ENCODE measurements around the gene LACRT.

LACRT gene

DNA sequence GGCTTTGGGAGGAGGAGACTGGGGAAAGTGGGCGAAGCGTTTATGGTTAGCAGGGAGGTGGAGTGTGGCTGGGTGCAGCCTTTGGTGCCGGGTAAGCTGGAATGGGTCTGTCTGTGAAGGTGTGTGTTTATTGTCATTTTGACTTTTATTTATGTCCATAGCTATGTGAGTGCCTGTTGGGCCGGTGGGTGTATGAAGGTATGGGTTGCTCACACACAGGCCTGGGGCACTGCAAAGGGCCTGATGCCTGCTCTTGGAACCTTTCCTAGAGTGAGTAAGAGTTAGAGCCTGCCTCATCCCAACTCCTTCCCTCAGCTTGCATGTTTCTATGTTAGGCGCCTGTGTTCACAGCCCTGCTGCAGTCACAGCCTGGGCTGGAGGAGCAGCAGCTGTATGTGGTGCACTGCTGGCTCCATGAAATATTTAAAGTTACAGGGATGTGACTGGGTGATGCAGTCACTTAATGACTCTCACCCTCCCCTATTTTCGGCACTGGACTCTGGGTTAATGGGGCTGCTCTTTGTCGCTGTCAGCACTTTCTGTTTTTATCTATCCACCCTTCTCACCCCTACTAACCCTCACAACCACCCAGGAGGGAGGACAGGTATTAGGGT lies 43.6 kb downstream of the LACRT start:
- H2AFZ ChIP-seq (ENCODE audit: low read length), result no peak overlapping the region
- H3K9me2 ChIP-seq (replicated peaks; ENCODE audit: low read depth, low read length), result no peaks in the 10 kb centered on the region
- no peaks in the 10 kb centered on the region for H3K79me2 ChIP-seq (ENCODE audit: insufficient read depth, low read length)
- H3K4me1 ChIP-seq (ENCODE audit: insufficient read depth, low read length, poor library complexity, severe bottlenecking), result no peaks in the 10 kb centered on the region
- H4K20me1 ChIP-seq (ENCODE audit: insufficient read depth, low read length, poor library complexity, severe bottlenecking), result no peaks in the 10 kb centered on the region
- H3K4me3 ChIP-seq (ENCODE audit: low read length, poor library complexity, severe bottlenecking), result no peak overlapping the region
- no peaks in the 10 kb centered on the region for H3K27me3 ChIP-seq (ENCODE audit: insufficient read depth, low read length, poor library complexity, severe bottlenecking)
- H3F3A ChIP-seq (ENCODE audit: low read depth), result no peaks in the 10 kb centered on the region
- TF ChIP-seq, protein P1, sequence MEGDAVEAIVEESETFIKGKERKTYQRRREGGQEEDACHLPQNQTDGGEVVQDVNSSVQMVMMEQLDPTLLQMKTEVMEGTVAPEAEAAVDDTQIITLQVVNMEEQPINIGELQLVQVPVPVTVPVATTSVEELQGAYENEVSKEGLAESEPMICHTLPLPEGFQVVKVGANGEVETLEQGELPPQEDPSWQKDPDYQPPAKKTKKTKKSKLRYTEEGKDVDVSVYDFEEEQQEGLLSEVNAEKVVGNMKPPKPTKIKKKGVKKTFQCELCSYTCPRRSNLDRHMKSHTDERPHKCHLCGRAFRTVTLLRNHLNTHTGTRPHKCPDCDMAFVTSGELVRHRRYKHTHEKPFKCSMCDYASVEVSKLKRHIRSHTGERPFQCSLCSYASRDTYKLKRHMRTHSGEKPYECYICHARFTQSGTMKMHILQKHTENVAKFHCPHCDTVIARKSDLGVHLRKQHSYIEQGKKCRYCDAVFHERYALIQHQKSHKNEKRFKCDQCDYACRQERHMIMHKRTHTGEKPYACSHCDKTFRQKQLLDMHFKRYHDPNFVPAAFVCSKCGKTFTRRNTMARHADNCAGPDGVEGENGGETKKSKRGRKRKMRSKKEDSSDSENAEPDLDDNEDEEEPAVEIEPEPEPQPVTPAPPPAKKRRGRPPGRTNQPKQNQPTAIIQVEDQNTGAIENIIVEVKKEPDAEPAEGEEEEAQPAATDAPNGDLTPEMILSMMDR (conservative IDR thresholded peaks at IDR 0.05; ENCODE audit: low read length), result no peak
- no peak for TF ChIP-seq EZH2phosphoT487 (IDR thresholded peaks at IDR 0.05; ENCODE audit: borderline replicate concordance)
- H3K9me3 ChIP-seq (ENCODE audit: insufficient read depth, low read depth, low read length), result no peaks in the 10 kb centered on the region
- H3K36me3 ChIP-seq (ENCODE audit: insufficient read depth, low read length), result no peaks in the 10 kb centered on the region
- H3K4me2 ChIP-seq (ENCODE audit: low read depth, low read length, poor library complexity, severe bottlenecking), result no peak overlapping the region
- no peak overlapping the region for H3K9ac ChIP-seq (ENCODE audit: low read depth, low read length, poor library complexity, severe bottlenecking)

DNA sequence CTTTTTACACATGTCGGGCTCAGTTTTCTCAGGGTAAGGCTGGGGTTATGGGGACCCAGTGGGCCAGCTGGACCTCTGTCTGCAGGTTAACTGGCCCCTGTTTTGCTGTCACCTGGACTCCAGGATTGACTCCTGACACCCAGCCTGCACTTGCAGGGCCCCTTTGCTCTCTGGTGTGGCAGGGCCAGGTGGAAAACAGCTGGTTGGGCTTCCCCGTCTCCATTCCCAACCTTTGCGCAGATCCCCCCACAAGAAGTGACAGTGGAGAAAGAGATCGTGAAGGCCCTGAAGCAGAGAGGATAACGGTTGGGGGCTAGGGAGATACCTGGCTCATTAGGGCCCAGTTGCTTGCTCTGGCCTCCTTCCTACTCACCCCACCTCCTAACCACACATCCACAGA lies 44.7 kb downstream of the LACRT start:
- H3K36me3 ChIP-seq (ENCODE audit: insufficient read depth, low read length), result no peaks in the 10 kb centered on the region
- H3K9ac ChIP-seq (ENCODE audit: low read depth, low read length, poor library complexity, severe bottlenecking), result no peak overlapping the region
- H3F3A ChIP-seq (ENCODE audit: low read depth), result no peaks in the 10 kb centered on the region
- H3K9me2 ChIP-seq (replicated peaks; ENCODE audit: low read depth, low read length), result no peaks in the 10 kb centered on the region
- H4K20me1 ChIP-seq (ENCODE audit: insufficient read depth, low read length, poor library complexity, severe bottlenecking), result no peaks in the 10 kb centered on the region
- no peaks in the 10 kb centered on the region for H3K27me3 ChIP-seq (ENCODE audit: insufficient read depth, low read length, poor library complexity, severe bottlenecking)
- TF ChIP-seq, protein P1 (conservative IDR thresholded peaks at IDR 0.05; ENCODE audit: low read length), result no peak
- no peak for TF ChIP-seq EZH2phosphoT487 (IDR thresholded peaks at IDR 0.05; ENCODE audit: borderline replicate concordance)
- no peaks in the 10 kb centered on the region for H3K9me3 ChIP-seq (ENCODE audit: insufficient read depth, low read depth, low read length)
- no peak overlapping the region for H2AFZ ChIP-seq (ENCODE audit: low read length)
- no peaks in the 10 kb centered on the region for H3K4me1 ChIP-seq (ENCODE audit: insufficient read depth, low read length, poor library complexity, severe bottlenecking)
- no peaks in the 10 kb centered on the region for H3K79me2 ChIP-seq (ENCODE audit: insufficient read depth, low read length)
- H3K4me2 ChIP-seq (ENCODE audit: low read depth, low read length, poor library complexity, severe bottlenecking), result no peak overlapping the region
- no peak overlapping the region for H3K4me3 ChIP-seq (ENCODE audit: low read length, poor library complexity, severe bottlenecking)

DNA sequence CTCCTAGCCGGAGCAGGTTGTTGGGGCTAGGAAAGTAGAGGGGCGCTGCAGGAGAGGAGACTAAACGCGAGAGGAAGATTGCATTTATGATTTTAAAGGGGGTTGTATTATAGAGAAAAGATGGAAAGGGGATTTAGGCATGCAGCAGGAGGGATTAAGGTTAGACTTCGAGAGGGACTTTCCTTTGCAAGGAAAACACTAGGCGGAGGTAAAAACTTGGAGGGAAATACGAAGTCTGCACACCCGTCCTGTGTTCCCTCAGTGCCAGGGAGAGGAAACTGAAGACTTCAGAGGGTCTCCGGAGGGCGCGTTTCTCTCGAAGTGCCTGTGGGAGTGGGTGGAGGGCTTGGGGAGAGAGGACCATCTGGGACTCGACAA lies 45.8 kb downstream of the LACRT start:
- no peak overlapping the region for H3K9ac ChIP-seq (ENCODE audit: low read depth, low read length, poor library complexity, severe bottlenecking)
- no peak overlapping the region for H3K4me3 ChIP-seq (ENCODE audit: low read length, poor library complexity, severe bottlenecking)
- H3K27me3 ChIP-seq (ENCODE audit: insufficient read depth, low read length, poor library complexity, severe bottlenecking), result no peaks in the 10 kb centered on the region
- no peak for TF ChIP-seq EZH2phosphoT487 (IDR thresholded peaks at IDR 0.05; ENCODE audit: borderline replicate concordance)
- TF ChIP-seq, protein P1 (conservative IDR thresholded peaks at IDR 0.05; ENCODE audit: low read length), result no peak
- no peaks in the 10 kb centered on the region for H3K4me1 ChIP-seq (ENCODE audit: insufficient read depth, low read length, poor library complexity, severe bottlenecking)
- no peaks in the 10 kb centered on the region for H3K36me3 ChIP-seq (ENCODE audit: insufficient read depth, low read length)
- H2AFZ ChIP-seq (ENCODE audit: low read length), result no peak overlapping the region
- no peaks in the 10 kb centered on the region for H3K9me2 ChIP-seq (replicated peaks; ENCODE audit: low read depth, low read length)
- H3K9me3 ChIP-seq (ENCODE audit: insufficient read depth, low read depth, low read length), result no peaks in the 10 kb centered on the region
- no peaks in the 10 kb centered on the region for H3K79me2 ChIP-seq (ENCODE audit: insufficient read depth, low read length)
- no peaks in the 10 kb centered on the region for H4K20me1 ChIP-seq (ENCODE audit: insufficient read depth, low read length, poor library complexity, severe bottlenecking)
- no peak overlapping the region for H3K4me2 ChIP-seq (ENCODE audit: low read depth, low read length, poor library complexity, severe bottlenecking)
- H3F3A ChIP-seq (ENCODE audit: low read depth), result no peaks in the 10 kb centered on the region
